SK-N-SH (cell line): ENCODE results near the gene CCDC126. TPM values are rescaled to one million over a fixed set of nuclear protein-coding genes. Genes with fewer than 3 reads are reported as not detected.

Experiments used
- CTCF ChIA-PET: fragments of 300-600, 350-600 bp; formaldehyde crosslinking; extraction: SDS; loops from one replicate; lab custom pipeline; 2021; lab: Yijun Ruan, JAX
- POLR2A ChIA-PET: fragments of 350-600 bp; sonication (Branson Sonifier 250); formaldehyde crosslinking; extraction: SDS; loops from one replicate; lab custom pipeline; 2020; ENCODE audit warnings: antibody characterized with exemption, inconsistent platforms; lab: Yijun Ruan, JAX
- DNase-seq: peaks from one replicate; pipeline ENCODE4 v3.0.0; 2012
- H2AFZ ChIP-seq: fragments of 200-600 bp; sonication (generic); 2 replicates; pipeline ENCODE4 v1.8.1; 2016; ENCODE audit warnings: antibody characterized with exemption, mild to moderate bottlenecking, low read depth
- H3F3A ChIP-seq: fragments of 200-600 bp; sonication (generic); replicated peaks from 2 replicates; pipeline ENCODE3; 2016; ENCODE audit warnings: antibody characterized with exemption, mild to moderate bottlenecking; ENCODE audit not compliant: insufficient read depth
- H3K27ac ChIP-seq, 2 experiments: fragments of 200-500 bp in 1 of 2; fragments of 200-600 bp in 1 of 2; sonication (Bioruptor generic) in 1 of 2; sonication (generic), shearing (Covaris generic) in 1 of 2; 2 replicates each; pipeline versions ENCODE4 v1.5.1 to v1.6.1; 2014 to 2016; ENCODE audit warnings: low read depth in 2 of 2, inconsistent platforms in 1 of 2, low read length in 1 of 2, mild to moderate bottlenecking in 1 of 2, mixed read lengths in 1 of 2
- H3K27me3 ChIP-seq: fragments of 200-600 bp; sonication (generic), shearing (Covaris generic); 2 replicates; pipeline ENCODE4 v1.6.1; 2016; ENCODE audit warnings: mixed run types; ENCODE audit not compliant: insufficient read depth
- H3K36me3 ChIP-seq, 2 experiments: fragments of 200-500 bp in 1 of 2; fragments of 200-600 bp in 1 of 2; sonication (Bioruptor generic) in 1 of 2; sonication (generic) in 1 of 2; replicated peaks in 1 of 2; 2 replicates each; pipeline versions ENCODE3 to v1.5.1; 2014 to 2016; ENCODE audit warnings: low read length in 1 of 2, mild to moderate bottlenecking in 1 of 2; ENCODE audit not compliant: insufficient read depth in 2 of 2, control insufficient read depth in 1 of 2
- H3K4me1 ChIP-seq, 2 experiments: fragments of 200-500 bp in 1 of 2; fragments of 200-600 bp in 1 of 2; sonication (Bioruptor generic) in 1 of 2; sonication (generic), shearing (Covaris generic) in 1 of 2; 2 replicates each; pipeline versions ENCODE4 v1.5.1 to v1.6.1; 2014 to 2016; ENCODE audit warnings: low read depth in 1 of 2, low read length in 1 of 2, mixed run types in 1 of 2; ENCODE audit not compliant: insufficient read depth in 2 of 2, control insufficient read depth in 1 of 2
- H3K4me2 ChIP-seq: fragments of 200-600 bp; sonication (generic), shearing (Covaris generic); 2 replicates; pipeline ENCODE4 v1.6.1; 2017; ENCODE audit warnings: mixed run types
- H3K4me3 ChIP-seq, 2 experiments: fragments of 200-500 bp in 1 of 2; fragments of 200-600 bp in 1 of 2; sonication (Bioruptor generic) in 1 of 2; sonication (generic), shearing (Covaris generic) in 1 of 2; 2 replicates each; pipeline versions ENCODE4 v1.5.1 to v1.8.1; 2014 to 2016; ENCODE audit warnings: low read depth in 2 of 2, inconsistent platforms in 1 of 2, low read length in 1 of 2, mild to moderate bottlenecking in 1 of 2, mixed read lengths in 1 of 2, moderate library complexity in 1 of 2
- H3K79me2 ChIP-seq: fragments of 200-600 bp; sonication (generic); 2 replicates; pipeline ENCODE4 v1.8.1; 2017; ENCODE audit warnings: mild to moderate bottlenecking; ENCODE audit not compliant: insufficient read depth
- H3K9ac ChIP-seq: fragments of 200-600 bp; sonication (generic); 2 replicates; pipeline ENCODE4 v1.6.1; 2017; ENCODE audit warnings: mixed run types
- H3K9me2 ChIP-seq: fragments of 200-600 bp; sonication (generic); 2 replicates; pipeline ENCODE4 v1.6.1; 2017; ENCODE audit warnings: mixed run types
- H3K9me3 ChIP-seq: fragments of 200-600 bp; sonication (generic); 2 replicates; pipeline ENCODE4 v1.6.1; 2017; ENCODE audit warnings: mixed run types, mild to moderate bottlenecking, moderate library complexity
- H4K20me1 ChIP-seq: fragments of 200-600 bp; sonication (generic); 2 replicates; pipeline ENCODE4 v1.6.1; 2017; ENCODE audit warnings: mild to moderate bottlenecking, mixed run types; ENCODE audit not compliant: insufficient read depth
- ELF1 ChIP-seq: IDR thresholded peaks from 2 replicates; pipeline ENCODE4 v1.4.0; 2012
- EP300 ChIP-seq, 2 experiments: IDR thresholded peaks; 2 replicates each; pipeline versions ENCODE4 v1.4.0 to v1.6.1; 2012; ENCODE audit warnings: borderline replicate concordance in 1 of 2, low read depth in 1 of 2, low read length in 1 of 2
- EZH2phosphoT487 ChIP-seq: fragments of 200-600 bp; sonication (generic); IDR thresholded peaks from 2 replicates; pipeline ENCODE4 v1.6.1; 2017; ENCODE audit warnings: low read depth, mixed run types, mild to moderate bottlenecking, antibody characterized with exemption, moderate library complexity, borderline replicate concordance
- FOXJ3 ChIP-seq: sonication (generic); formaldehyde crosslinking; IDR thresholded peaks from 2 replicates; pipeline ENCODE4 v1.5.1; 2020; ENCODE audit warnings: mild to moderate bottlenecking, missing genetic modification reagents
- FOXM1 ChIP-seq: IDR thresholded peaks from 2 replicates; pipeline ENCODE4 v1.4.0; 2012; ENCODE audit warnings: low read depth, mild to moderate bottlenecking
- GABPA ChIP-seq: IDR thresholded peaks from 2 replicates; pipeline ENCODE4 v1.4.0; 2012; ENCODE audit warnings: low read depth, mild to moderate bottlenecking
- GATA2 ChIP-seq: sonication (generic); formaldehyde crosslinking; IDR thresholded peaks from 2 replicates; pipeline ENCODE4 v1.5.0; 2020; ENCODE audit warnings: mild to moderate bottlenecking, missing genetic modification reagents
- MEF2A ChIP-seq: IDR thresholded peaks from 2 replicates; pipeline ENCODE4 v1.4.0; 2012; ENCODE audit warnings: low read depth, borderline replicate concordance
- RAD21 ChIP-seq: IDR thresholded peaks from 2 replicates; pipeline ENCODE4 v1.6.1; 2012; ENCODE audit warnings: mild to moderate bottlenecking, low read length
- TEAD4 ChIP-seq: IDR thresholded peaks from 2 replicates; pipeline ENCODE4 v1.4.0; 2012; ENCODE audit warnings: mild to moderate bottlenecking, borderline replicate concordance; ENCODE audit not compliant: insufficient read depth
- YY1 ChIP-seq: IDR thresholded peaks from 2 replicates; pipeline ENCODE4 v1.4.0; 2012; ENCODE audit warnings: low read depth, mild to moderate bottlenecking
- WGBS: methylation state at CpG from one replicate; pipeline ENCODE4 v1.1.6; 2017; ENCODE audit warnings: low lambda C conversion rate; 5-methylcytosine and 5-hydroxymethylcytosine counted together
- polyA plus RNA-seq, 3 experiments: library from polyadenylated mRNA; depleted of rRNA; stranded (reverse); fragments of >200 nt; gene quantifications; 2 replicates each; pipeline ENCODE4 v1.2.3, GENCODE V29; 2012
- TF ChIP-seq, protein P1 (sequence below): fragments of 150-350 bp; IDR thresholded peaks from 2 replicates; pipeline ENCODE4 v1.6.1; 2016; ENCODE audit warnings: mild to moderate bottlenecking, low read depth, low read length
- TF ChIP-seq, protein P2 (sequence below): fragments of 150-350 bp; IDR thresholded peaks from 2 replicates; pipeline ENCODE4 v1.6.1; 2017; ENCODE audit warnings: antibody characterized with exemption, low read length, low read depth, borderline replicate concordance
- TF ChIP-seq, protein P3 (sequence below): IDR thresholded peaks from 2 replicates; pipeline ENCODE4; 2012
- TF ChIP-seq, protein P4 (sequence below): IDR thresholded peaks from 2 replicates; pipeline ENCODE4 v1.6.1; 2012; ENCODE audit warnings: mild to moderate bottlenecking, low read depth, low read length, moderate library complexity

The CCDC126 gene
- polyA plus RNA-seq, 1 of the 3 experiments (the other 2 are of a cell fraction) = 5.5 TPM

DNA sequence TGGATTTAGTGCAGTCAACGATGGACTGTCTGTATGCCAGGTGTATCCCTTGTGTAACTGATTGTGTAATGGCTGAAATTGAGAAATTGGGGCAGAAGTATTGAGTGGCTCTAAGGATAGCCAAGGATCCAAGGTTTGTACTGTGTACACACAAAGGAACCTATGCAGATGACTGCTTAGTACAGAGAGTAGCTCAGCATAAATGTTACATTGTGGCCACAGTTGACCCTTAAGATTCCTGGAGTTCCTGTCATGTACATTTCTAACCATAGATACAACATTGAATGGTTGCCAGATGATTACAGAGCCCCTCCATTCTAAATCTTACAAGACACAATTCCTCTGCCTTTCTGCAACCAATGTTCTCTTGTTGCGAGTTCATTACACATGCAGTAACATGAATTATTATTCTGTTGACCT lies 25.3 kb downstream of the CCDC126 start:
- Histone ChIP-seq H3K9ac (no peak overlapping the region), H3K79me2 (no peaks in the 10 kb centered on the region), H3K4me1 (no peaks in the 10 kb centered on the region)
- CTCF ChIA-PET = no interaction called here
- WGBS = 88% methylated on average over 2 of the region's 2 CpGs
- TF ChIP-seq, protein P1, sequence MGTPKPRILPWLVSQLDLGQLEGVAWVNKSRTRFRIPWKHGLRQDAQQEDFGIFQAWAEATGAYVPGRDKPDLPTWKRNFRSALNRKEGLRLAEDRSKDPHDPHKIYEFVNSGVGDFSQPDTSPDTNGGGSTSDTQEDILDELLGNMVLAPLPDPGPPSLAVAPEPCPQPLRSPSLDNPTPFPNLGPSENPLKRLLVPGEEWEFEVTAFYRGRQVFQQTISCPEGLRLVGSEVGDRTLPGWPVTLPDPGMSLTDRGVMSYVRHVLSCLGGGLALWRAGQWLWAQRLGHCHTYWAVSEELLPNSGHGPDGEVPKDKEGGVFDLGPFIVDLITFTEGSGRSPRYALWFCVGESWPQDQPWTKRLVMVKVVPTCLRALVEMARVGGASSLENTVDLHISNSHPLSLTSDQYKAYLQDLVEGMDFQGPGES = no peak
- TF ChIP-seq, protein P2, sequence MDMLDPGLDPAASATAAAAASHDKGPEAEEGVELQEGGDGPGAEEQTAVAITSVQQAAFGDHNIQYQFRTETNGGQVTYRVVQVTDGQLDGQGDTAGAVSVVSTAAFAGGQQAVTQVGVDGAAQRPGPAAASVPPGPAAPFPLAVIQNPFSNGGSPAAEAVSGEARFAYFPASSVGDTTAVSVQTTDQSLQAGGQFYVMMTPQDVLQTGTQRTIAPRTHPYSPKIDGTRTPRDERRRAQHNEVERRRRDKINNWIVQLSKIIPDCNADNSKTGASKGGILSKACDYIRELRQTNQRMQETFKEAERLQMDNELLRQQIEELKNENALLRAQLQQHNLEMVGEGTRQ = no peak
- no peak for TF ChIP-seq YY1
- TF ChIP-seq EP300 (IDR thresholded peaks at IDR 0.05; ENCODE audit: borderline replicate concordance in 1 of 2, low read depth in 1 of 2, low read length in 1 of 2) = no peak
- no peak for TF ChIP-seq TEAD4
- TF ChIP-seq ELF1 = no peak
- no peak for TF ChIP-seq GATA2 (CRISPR knock-in tag)
- TF ChIP-seq EZH2phosphoT487 = no peak
- TF ChIP-seq MEF2A = no peak
- TF ChIP-seq, protein P3, sequence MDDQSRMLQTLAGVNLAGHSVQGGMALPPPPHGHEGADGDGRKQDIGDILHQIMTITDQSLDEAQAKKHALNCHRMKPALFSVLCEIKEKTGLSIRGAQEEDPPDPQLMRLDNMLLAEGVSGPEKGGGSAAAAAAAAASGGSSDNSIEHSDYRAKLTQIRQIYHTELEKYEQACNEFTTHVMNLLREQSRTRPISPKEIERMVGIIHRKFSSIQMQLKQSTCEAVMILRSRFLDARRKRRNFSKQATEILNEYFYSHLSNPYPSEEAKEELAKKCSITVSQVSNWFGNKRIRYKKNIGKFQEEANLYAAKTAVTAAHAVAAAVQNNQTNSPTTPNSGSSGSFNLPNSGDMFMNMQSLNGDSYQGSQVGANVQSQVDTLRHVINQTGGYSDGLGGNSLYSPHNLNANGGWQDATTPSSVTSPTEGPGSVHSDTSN = no peak
- TF ChIP-seq FOXM1 = no peak
- TF ChIP-seq, all 33 proteins: peak for 0
- H3K36me3 ChIP-seq = no peaks in the 10 kb centered on the region
- H3K27ac ChIP-seq = no peak overlapping the region
- POLR2A ChIA-PET = no interaction called here
- no peak overlapping the region for H3K4me2 ChIP-seq
- no peaks in the 10 kb centered on the region for H3K9me2 ChIP-seq
- no peaks in the 10 kb centered on the region for H3K27me3 ChIP-seq
- H4K20me1 ChIP-seq = no peaks in the 10 kb centered on the region
- DNase-seq = no peak
- H3K9me3 ChIP-seq = no peaks in the 10 kb centered on the region
- H3K4me3 ChIP-seq = no peak overlapping the region
- H3F3A ChIP-seq = no peaks in the 10 kb centered on the region
- no peak overlapping the region for H2AFZ ChIP-seq

DNA sequence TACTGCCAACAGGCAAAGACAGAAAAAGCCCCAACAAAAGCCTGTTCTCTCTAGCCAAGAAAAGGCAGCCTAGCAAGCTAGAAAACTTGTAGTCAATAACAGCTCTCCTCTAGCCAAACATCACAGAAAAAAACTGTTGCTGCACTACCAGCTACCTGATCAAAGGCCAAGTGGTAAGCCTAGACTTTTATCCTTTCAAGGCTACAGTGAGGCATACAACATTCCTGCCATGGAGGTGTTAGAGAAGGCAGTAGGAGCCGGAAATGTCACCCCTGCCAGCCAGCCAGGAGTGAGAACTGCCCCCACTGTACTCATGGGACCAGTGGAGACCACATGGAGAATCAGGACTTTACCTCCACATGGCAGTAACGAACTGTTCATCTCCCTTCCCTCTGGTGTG lies 31.2 kb downstream of the CCDC126 start:
- no peak overlapping the region for H2AFZ ChIP-seq
- H4K20me1 ChIP-seq = no peaks in the 10 kb centered on the region; the same call in 1 of the 2 replicates
- ChIA-PET CTCF (no interaction called here), POLR2A (no interaction called here)
- H3K9me2 ChIP-seq = no peaks in the 10 kb centered on the region
- no peaks in the 10 kb centered on the region for H3F3A ChIP-seq
- H3K4me2 ChIP-seq = no peak overlapping the region
- H3K27ac ChIP-seq = no peak overlapping the region
- H3K9me3 ChIP-seq = no peaks in the 10 kb centered on the region
- WGBS = 74% methylated on average over 2 of the region's 2 CpGs
- no peak overlapping the region for H3K4me3 ChIP-seq
- no peak overlapping the region for H3K9ac ChIP-seq
- TF ChIP-seq GATA2 (CRISPR knock-in tag) (no peak), RAD21 (no peak), FOXJ3 (CRISPR knock-in tag) (no peak), GABPA (no peak)
- TF ChIP-seq, protein P4, sequence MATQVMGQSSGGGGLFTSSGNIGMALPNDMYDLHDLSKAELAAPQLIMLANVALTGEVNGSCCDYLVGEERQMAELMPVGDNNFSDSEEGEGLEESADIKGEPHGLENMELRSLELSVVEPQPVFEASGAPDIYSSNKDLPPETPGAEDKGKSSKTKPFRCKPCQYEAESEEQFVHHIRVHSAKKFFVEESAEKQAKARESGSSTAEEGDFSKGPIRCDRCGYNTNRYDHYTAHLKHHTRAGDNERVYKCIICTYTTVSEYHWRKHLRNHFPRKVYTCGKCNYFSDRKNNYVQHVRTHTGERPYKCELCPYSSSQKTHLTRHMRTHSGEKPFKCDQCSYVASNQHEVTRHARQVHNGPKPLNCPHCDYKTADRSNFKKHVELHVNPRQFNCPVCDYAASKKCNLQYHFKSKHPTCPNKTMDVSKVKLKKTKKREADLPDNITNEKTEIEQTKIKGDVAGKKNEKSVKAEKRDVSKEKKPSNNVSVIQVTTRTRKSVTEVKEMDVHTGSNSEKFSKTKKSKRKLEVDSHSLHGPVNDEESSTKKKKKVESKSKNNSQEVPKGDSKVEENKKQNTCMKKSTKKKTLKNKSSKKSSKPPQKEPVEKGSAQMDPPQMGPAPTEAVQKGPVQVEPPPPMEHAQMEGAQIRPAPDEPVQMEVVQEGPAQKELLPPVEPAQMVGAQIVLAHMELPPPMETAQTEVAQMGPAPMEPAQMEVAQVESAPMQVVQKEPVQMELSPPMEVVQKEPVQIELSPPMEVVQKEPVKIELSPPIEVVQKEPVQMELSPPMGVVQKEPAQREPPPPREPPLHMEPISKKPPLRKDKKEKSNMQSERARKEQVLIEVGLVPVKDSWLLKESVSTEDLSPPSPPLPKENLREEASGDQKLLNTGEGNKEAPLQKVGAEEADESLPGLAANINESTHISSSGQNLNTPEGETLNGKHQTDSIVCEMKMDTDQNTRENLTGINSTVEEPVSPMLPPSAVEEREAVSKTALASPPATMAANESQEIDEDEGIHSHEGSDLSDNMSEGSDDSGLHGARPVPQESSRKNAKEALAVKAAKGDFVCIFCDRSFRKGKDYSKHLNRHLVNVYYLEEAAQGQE = no peak
- H3K27me3 ChIP-seq = no peaks in the 10 kb centered on the region
- H3K36me3 ChIP-seq = no peaks in the 10 kb centered on the region
- no peaks in the 10 kb centered on the region for H3K4me1 ChIP-seq
- H3K79me2 ChIP-seq = no peaks in the 10 kb centered on the region
- no peak for DNase-seq
